HPDE6-E6E7 (cell line): ENCODE results near the gene AACS.
"Not testable (repeated sequence)": the region's sequence is repeated elsewhere in the genome, so short reads cannot be mapped to it uniquely, and the experiment has no call there.

Experiments
- DNase-seq: peaks from one replicate; pipeline ENCODE4 v3.0.0; 2011; ENCODE audit warnings: missing footprints; ENCODE audit errors: extremely low spot score

The AACS gene

DNA sequence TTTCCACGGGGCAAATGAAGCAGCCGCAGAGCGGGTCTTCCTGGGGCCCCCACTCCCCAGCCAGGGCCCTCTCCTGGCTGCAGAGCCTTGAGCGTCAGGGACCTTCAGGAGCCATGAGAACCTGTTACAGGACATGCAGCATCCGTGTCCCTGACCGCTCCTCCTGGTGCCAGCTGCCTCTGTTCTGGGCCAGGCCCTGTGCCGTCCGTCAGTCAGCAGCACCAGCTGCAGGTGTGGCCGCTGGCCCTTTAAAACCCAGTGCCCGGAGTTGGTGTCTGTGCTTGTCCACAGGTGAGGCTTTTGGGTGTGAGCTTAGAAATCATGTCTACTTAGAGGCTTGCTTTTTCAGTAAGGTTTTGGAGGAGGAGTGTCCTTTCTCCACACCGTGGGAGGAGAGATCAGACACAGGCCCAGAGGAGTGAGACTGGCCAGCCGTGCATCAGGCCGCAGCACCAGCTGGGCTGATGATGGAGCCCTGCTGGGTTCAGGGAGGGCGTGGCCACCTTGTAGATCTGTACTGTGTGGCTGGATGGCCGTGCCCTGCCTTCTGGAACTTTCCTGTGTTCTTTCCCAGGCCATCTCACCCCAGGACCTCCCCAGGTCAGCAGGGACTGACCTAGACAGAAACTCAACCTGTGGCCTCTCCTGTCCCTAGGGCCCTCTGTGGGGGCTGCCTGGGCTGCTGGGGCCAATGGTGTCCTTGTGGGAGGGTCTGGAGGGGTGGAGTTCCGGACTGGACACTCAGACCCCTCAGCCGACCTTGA lies 27.1 kb downstream of the AACS start:
- DNase-seq, result no peak

DNA sequence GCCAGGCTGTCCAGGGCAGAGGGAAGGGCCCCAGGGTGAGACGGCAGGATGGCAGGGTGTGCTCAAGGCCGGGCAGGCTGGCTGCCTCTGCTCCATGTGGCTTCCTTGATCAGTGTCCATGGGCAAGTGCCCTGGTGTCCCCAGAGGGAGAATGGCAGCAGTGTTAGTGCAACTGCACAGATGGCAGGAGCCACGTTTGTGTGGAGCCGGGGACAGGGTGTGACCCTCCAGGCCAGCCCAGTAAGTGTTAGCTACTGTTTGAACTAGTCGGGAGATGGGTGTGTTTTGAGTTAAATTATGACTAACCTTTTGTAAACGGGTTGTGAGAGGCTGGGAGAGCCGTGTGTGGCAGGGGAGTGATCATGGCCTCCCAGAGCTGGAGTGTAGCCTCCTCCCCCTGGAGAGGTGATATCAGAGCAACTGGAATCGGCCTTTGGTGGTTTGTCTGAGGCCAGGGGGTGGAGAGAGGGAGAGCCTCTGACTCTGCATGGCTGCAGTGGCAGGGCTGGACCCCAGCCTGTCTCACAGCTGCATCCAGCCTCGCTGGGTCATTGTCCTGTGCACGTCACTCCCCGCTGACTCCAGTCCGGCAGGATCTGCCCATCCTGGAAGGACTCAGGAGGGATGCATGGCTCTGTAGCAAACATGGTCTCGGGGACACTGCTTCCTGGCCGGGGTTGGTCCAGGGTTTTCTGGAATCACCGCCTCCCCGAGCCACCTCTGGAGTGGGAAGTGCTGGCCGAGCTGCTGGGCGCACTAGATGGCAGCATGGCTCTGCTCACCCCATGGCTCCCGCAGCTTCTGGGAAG lies 27.8 kb downstream of the AACS start:
- DNase-seq, result peak; percentile 39

DNA sequence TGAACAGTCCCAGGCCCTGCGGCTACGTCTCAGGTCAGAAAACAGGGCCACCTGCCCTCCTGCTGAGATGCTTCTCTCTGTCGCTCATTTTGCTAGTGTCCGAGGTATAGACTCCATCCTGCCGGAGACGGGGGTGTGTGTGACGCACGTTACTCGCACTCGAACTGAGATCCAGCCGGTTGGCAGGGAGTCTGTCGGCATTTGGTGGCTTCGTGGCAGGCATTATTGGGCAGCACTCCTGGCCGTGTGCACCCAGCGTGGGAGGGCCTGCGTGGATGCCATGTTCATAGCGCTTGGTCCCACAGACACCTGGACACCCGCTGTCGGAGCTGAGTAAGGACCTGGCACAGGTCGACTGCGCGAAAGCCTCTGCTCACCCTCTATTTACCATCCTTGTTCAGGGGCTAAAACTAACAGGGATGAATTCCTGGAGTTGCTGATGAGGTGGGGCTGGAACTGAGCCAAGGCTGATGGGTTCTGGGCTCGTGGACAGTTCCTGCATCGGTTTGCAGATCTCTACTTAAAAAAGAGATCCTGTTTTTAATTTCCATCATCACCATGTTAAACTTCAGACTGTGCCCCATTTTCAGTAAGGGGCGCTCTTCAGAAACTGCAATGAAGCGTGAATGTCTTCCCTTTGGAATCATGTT lies 28.6 kb downstream of the AACS start:
- DNase-seq, result no peak

DNA sequence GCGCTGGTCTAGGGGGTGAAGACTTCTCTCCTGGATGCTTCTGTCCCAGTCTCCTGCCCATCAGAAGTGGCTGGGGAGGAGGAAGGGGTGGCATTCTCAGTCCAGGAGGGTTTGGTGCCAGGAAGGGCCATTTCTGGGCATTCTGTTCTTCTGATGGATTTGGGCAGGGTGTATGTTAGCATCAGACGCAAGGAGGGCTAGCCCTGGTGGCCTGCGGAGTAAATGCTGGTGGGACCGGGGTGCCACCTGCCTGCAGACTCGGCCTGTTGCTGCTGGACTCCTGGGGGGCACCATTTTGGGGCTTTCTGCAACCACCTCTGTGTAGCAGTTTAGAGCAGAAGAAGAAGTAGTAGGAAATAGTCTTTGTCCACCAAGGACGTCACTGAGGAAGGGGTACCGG lies 31.7 kb downstream of the AACS start:
- no peak for DNase-seq

DNA sequence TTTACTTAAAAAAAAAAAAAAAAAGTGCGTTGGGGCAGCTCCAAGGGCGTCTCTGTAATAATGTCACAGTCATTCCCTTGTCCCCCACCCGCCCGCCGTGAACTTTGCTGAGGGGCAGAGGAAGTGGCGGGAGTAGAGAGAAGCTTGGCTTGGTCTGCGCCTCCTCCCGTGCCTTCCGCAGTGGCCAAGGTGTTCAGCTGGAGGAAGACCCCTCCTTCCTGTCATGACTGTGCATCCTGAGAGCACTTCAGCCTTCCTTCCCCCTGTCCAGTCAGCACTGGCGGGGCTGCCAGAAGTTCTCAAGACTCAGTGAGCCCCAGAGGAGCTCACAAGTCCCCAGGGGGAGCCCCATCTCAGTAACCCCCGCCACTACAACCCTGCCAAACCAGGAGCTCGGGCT lies 32.2 kb downstream of the AACS start:
- no peak for DNase-seq

DNA sequence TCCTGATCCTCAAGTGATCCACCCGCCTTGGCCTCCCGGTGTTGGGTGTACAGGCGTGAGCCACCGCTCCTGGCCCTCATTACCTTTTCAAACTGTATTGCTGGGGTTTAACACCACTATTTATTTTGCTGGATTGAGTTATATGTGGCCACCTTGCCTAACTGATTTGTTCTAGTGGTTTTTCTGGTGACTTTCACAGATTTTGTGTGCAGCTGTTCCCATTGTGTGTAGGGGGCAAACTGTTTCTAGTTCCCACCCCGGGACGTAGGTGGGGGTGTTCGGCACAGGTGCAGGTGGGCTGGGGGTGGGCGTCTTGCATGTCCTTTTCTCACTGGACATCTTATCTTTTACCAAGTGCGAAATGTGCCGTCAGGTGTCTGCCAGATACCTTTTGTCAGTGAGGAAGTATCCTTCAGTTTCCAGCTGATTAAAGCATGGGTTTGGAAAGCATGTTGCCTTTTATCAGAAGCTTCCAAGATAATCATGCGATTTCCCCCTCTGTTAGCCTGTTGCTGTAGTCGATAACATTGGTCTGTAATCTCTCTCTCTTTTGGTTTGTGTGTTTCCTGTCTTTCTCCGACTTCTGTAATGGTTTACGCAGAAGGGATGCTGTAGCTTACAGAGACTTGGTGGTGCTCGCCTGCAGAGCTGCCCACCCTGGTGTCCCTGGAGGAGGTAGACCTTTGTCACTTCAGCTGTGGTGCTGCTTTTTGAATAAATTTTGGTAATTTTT lies 33.6 kb downstream of the AACS start:
- DNase-seq, result no peak

DNA sequence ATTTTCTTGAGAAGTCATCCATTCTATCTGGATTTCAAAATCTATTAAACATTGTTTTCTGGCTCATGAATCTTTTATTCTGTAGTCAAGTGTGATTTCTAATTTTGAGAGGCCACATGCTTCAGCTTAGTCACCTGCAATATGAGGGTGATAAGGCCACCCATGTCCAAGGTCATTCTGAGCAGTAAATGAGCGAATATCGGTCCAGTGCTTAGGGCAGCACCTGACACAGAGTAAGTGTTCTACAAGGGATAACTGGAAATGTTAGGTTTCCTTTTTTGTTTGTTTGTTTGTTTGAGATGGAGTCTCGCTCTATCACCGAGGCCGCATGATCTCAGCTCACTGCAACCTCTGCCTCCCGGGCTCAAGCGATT lies 34.2 kb downstream of the AACS start:
- no peak for DNase-seq

DNA sequence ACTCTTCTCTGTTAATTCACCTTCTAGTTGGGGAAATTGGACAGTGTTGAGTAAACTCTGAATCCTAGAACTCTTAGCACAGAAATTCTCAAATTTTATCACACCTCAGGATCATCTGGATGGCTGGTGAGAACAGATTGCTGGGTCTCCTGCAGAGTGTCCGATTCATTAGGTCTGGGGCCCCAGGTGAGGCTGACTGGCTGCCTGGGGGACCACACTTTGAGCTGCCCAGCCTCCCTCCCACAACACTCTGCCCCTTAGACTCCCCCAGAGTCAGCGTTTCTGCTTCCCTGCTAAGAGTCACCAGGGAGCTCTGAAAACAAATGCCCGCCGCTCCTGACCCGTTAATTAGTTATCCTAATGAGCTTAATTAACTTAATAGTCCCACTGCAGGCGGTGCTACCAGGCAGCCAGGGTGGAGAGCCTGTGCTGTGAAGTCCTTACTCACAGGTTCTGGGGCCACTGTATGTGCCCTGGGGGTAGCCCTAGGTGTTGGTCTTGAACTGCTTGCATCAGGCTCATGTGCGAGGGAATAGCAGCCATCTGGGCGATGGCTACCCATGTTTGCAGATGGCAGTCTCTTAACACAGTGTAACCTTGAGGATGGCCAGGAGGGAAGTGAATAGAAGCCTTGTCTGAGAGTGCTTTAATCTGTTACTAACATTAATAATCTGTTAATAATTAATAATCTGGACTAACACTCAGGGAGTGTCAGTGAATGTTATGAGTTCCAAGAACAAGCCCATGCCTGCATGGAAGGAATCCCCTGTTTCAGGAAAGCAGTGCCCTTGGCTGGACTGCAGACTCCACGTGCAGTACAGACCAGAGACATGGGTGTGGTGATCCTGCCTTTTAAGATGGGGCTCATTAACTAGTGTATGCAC lies 35.6 kb downstream of the AACS start:
- DNase-seq, result peak; percentile 81

DNA sequence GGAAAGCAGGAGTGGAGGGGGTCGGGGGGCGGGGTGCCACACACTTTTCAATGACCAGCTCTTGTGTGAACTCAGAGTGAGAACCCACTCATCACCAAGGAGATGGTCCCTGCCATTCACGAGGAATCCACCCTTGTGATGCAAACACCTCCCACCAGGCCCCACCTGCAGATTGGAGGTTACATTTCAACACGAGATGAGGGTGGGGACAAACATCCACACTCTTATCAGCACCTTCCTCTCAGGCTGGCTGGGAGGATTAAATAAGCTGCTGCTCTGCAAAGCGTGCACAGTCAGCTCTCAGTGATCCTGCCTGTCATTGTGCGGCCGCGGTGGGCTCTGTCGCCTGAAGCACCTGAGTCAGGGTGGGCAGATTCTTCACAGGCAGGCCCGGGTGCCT lies 39.7 kb downstream of the AACS start:
- DNase-seq, result no peak

DNA sequence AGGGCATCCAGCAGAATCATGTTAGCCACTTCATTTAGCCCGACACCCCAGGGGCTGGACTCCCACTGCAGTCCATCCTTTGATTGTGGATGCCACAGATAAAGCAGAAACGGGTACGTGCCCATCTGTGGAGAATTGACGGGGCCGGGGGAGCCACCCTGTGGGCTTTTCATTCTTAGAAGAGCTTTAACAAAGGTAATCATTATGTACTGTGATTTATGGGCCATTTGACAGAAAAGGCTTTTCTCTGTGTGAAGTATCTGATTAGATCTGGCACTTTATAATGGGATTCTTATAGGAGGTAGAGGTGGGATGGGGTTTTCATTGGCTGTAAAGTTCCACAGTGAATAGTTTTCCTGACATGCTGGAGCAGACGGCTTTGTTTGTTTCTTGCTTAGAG lies 40.4 kb downstream of the AACS start:
- no peak for DNase-seq

DNA sequence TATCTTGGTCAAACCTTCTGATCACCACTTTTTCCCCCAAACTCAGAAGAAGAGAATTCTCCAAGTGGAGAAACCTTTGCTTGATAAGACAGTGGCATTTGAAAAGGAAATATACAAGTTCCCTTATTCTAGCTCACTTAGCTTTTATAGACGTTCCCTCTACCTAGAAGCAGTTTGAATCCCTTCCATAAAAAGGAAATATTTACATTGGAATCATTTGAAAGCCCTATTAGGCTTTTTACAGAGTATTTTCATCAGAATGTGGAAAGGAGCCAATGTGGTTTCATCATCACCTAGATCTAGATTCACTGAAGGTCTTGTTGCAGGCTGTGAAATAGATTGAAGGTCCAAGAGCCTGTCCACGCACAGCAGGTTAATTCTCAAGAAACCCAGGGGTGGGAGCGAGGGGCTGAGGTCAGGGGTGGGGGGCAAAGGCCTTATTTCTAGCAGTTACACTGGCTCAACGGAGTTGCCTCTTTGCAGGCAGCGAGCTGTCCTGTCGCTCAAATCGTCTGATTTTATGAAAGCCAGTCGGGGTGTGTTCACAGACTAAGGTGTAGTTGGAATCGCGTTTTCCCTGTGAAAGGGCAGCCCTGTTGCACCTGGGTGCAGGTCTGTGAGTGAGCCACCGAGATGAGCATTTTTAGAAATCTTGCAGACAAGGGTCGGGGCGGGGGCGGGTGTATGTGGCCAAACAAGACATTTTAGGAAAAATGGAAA lies 45.6 kb downstream of the AACS start:
- no peak for DNase-seq

DNA sequence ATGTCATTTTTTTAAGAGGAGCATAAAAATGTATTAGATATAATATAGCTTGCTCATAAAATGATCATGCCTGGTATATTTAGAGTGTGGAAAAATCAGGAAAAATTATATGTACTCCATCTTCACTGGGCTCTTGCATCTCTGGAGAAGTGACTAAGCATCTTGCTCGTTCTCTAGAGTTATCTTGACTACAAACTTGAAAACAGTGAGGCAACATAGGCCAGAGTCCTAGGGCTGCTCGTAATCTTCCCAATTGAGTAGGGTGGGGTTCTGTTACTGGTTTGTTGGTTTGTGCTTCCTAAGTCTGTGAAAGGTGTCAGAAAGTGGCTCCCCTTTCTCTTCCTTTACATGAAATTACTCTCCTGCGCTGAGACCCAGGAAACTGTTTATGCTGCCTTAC lies 46.2 kb downstream of the AACS start:
- no peak for DNase-seq

DNA sequence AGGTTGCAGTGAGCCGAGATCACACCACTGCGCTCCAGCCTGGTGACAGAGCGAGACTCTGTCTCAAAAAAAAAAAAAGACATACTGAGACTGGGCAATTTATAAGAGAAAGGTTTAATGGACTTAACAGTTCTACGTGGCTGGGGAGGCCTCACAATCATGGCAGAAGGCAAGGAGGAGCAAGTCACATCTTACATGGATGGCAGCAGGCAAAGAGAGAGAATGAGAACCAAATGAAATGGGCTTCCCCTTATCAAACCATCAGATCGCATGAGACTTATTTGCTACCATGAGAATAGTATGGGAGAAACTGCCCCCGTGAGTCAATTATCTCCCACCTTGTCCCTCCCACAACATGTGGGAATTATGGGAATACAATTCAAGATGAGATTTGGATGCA lies 47.4 kb downstream of the AACS start:
- DNase-seq, result not testable (repeated sequence)

DNA sequence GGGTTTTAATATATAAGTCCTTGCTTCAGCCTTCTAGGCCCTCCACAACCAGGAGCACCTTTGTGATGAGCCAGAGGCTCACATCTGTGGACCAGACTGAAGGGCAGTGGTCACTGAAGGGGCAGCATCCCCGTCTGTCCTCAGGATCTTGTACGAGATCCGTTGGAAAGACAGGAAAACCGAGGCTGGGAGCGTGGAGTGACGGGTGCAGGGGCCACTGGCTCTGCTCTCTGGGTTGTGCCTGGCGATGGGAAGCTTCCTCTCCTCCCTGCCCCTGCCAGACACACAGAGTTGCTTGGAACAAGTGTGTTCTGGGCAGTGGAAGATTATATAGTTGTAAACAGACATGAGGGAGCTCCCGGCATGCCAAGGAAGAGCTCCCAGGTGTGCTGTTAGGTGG lies 48.0 kb downstream of the AACS start:
- DNase-seq, result no peak

DNA sequence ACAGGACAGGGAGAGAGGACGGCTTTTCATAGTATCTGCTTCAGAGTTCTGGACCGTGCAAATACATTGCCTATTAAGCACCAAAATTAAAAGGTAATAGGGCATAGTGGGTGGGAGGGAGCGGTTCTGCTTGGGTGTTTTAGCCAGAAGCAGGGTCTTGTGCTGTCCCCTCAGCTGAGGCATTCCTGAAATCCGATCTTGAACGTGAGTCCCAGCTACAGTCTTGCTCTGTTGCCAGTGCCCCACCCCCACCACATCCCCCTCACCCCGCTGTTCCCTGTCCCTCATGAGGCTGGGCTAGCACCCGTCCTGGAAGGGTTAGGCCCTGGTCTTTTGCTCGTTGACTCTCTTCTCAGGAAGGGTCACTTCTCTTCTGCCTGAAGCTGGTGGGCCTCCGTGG lies 48.6 kb downstream of the AACS start:
- no peak for DNase-seq

DNA sequence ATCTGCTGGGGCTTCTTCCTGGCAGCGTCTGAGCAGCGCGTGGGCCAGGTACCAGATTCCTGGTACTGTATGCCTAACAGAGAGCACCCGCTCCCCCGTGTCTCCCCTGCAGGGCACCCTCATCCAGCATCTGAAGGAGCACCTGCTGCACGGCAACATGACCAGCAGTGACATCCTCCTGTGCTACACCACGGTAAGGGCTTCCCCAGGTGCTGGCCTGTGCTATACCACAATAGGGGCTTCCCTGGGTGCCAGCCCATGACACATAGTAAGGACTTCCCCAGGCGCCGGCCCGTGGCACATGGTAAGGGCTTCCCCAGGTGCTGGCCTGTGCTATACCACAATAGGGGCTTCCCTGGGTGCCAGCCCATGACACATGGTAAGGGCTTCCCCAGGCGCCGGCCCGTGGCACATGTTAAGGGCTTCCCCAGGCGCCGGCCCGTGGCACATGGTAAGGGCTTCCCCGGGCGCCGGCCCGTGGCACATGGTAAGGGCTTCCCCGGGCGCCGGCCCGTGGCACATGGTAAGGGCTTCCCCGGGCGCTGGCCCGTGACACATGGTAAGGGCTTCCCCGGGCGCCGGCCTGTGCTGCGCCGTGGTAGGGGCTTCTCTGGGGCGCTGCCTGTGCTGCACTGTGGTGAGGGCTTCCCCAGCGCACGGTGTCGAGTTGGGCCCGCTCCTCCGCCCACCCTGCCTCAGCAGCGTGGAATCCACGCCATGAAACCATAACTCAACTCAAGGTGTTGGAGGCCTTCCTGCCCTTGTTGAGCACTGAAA lies 49.3 kb downstream of the AACS start:
- DNase-seq, result no peak

DNA sequence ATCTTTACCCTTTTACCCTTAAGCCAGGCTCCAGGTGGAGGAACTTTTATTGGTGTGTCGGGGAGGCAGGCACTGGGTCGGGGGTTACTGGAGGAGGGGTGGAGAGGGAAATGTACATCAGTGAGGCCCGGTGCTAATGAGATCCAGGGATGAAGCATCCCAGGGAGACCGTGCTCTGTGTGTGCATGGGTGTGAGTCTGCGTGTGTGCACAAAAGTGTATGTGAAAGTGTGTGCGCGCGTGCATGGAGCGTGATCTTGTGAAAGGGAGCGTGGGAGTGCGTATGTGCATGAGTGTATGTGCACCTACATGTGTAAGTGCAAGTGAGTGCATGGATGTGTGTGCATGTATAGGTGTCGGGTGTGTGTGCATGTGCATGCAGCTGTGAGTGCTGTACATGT lies 55.3 kb downstream of the AACS start:
- no peak for DNase-seq

DNA sequence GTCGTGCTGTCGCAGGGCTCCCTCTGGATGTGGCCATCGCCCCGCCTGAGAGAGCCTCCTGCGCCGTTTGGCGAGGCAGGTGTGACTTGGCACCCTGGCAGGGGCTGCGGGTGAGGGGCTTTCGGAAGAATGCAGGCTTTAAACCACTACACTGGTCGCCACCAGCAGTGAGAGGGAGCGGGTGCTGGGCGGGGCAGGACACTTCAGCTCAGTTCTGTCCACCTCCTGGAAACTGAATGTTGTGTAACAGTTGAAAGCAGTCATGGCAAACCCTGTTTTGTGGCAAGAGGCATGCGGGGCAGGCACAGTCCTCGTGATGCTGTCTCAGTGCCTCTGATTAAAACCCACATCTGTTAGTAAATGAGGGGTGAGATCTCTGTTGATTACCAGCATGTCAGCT lies 55.9 kb downstream of the AACS start:
- DNase-seq, result no peak

DNA sequence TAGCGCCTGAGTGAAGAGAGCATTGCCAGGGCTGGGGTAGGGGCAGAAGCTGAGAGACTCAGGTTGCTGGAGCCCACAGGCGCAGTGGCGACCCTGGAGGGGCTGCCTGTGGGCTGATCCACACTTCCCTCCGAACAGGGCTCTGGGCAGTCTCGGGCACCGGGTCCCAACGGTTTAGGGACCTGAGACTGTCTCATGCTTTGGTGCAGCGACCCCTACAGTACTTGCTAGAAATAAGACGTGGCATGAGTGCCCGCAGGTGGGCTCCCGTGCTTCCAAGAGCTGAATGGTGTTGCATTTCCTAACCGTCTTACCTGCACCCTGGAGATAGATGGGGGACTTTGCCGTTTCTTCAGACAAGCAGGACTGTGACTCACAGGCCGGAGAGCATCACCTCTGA lies 57.4 kb downstream of the AACS start:
- DNase-seq, result no peak
